GM19324 (cell line): Measurements from ENCODE around the gene SLC12A7.
"Not testable (repeated sequence)": the region's sequence is repeated elsewhere in the genome, so short reads cannot be mapped to it uniquely, and the experiment has no call there.

ENCODE experiments used
- ATAC-seq: cut with Tn5 transposase; IDR thresholded peaks from one replicate; pipeline ENCODE4 v1.9.1; 2021; ENCODE audit warnings: mild to moderate bottlenecking, moderate library complexity; ENCODE audit not compliant: unreplicated experiment, low FRiP score

The SLC12A7 gene

GRCh38 chr5:1002836-1003235, 109.0 kb downstream of the SLC12A7 start:
- no peak for ATAC-seq

GRCh38 chr5:1002271-1002546, 109.7 kb downstream of the SLC12A7 start:
- no peak for ATAC-seq

GRCh38 chr5:1001406-1002270, 110.2 kb downstream of the SLC12A7 start:
- no peak for ATAC-seq

- not testable (repeated sequence) for ATAC-seq
Measured at GRCh38 chr5:1000831-1001230, 111.0 kb downstream of the SLC12A7 start.
